ENCODE measurements around the gene VPS35L. TPM values are rescaled to one million over a fixed set of nuclear protein-coding genes. Genes with fewer than 3 reads are reported as not detected.

The VPS35L gene
- total and polyA plus RNA-seq, 2 of the 13 experiments (the other 11 are each of a cell fraction or from before 2014, with no cell fraction given), result 1.4 to 1.6 TPM

- TF ChIP-seq, protein P1, sequence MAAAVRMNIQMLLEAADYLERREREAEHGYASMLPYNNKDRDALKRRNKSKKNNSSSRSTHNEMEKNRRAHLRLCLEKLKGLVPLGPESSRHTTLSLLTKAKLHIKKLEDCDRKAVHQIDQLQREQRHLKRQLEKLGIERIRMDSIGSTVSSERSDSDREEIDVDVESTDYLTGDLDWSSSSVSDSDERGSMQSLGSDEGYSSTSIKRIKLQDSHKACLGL (CRISPR knock-in tag; IDR thresholded peaks at IDR 0.05), result peak; percentile 78
- TF ChIP-seq ZNF205 (CRISPR knock-in tag; IDR thresholded peaks at IDR 0.05) (peak; percentile 31; the same call in 1 of the 2 replicates), ZMYM3 (CRISPR knock-in tag; IDR thresholded peaks at IDR 0.05) (peak; percentile 17; the same call in 1 of the 2 replicates), NPAS2 (CRISPR knock-in tag; IDR thresholded peaks at IDR 0.05; ENCODE audit: borderline replicate concordance) (no peak), PTBP1 (IDR thresholded peaks at IDR 0.05; ENCODE audit: low read depth, low read length, poor library complexity, severe bottlenecking) (peak; percentile 74), AKAP8 (CRISPR knock-in tag; IDR thresholded peaks at IDR 0.05) (peak; percentile 53; the same call in 1 of the 2 replicates), ZNF382 (CRISPR knock-in tag; IDR thresholded peaks at IDR 0.05; ENCODE audit: borderline replicate concordance) (no peak), AFF4 (CRISPR knock-in tag; IDR thresholded peaks at IDR 0.05) (no peak), TGIF2 (CRISPR knock-in tag; IDR thresholded peaks at IDR 0.05) (peak; percentile 28), ZSCAN21 (CRISPR knock-in tag; IDR thresholded peaks at IDR 0.05; ENCODE audit: borderline replicate concordance) (0 out of 2 replicates have a peak, but pooled peaks have one; percentile 83), PBX2 (CRISPR knock-in tag; IDR thresholded peaks at IDR 0.05) (no peak), ZNF570 (CRISPR knock-in tag; IDR thresholded peaks at IDR 0.05; ENCODE audit: borderline replicate concordance) (0 out of 2 replicates have a peak, but pooled peaks have one; percentile 55), ZNF790 (CRISPR knock-in tag; IDR thresholded peaks at IDR 0.05; ENCODE audit: borderline replicate concordance) (no peak)
- TF ChIP-seq, protein P2, sequence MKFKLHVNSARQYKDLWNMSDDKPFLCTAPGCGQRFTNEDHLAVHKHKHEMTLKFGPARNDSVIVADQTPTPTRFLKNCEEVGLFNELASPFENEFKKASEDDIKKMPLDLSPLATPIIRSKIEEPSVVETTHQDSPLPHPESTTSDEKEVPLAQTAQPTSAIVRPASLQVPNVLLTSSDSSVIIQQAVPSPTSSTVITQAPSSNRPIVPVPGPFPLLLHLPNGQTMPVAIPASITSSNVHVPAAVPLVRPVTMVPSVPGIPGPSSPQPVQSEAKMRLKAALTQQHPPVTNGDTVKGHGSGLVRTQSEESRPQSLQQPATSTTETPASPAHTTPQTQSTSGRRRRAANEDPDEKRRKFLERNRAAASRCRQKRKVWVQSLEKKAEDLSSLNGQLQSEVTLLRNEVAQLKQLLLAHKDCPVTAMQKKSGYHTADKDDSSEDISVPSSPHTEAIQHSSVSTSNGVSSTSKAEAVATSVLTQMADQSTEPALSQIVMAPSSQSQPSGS (CRISPR knock-in tag; IDR thresholded peaks at IDR 0.05), result peak; percentile 89
- TF ChIP-seq, protein P3, sequence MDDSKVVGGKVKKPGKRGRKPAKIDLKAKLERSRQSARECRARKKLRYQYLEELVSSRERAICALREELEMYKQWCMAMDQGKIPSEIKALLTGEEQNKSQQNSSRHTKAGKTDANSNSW (CRISPR knock-in tag; IDR thresholded peaks at IDR 0.05; ENCODE audit: borderline replicate concordance), result 0 out of 2 replicates have a peak, but pooled peaks have one; percentile 4
Observed at GRCh38 chr16:19523559-19524355, 31.7 kb upstream of the VPS35L start, which contains the start of gene CCP110 (continued).

Measured in HepG2 (cell line).